ENCODE results near the gene APPBP2. TPM values are rescaled to one million over a fixed set of nuclear protein-coding genes. Genes with fewer than 3 reads are reported as not detected.

APPBP2 gene
- total RNA-seq, 1 donor from 2014 or later, result 8.6 TPM

DNA sequence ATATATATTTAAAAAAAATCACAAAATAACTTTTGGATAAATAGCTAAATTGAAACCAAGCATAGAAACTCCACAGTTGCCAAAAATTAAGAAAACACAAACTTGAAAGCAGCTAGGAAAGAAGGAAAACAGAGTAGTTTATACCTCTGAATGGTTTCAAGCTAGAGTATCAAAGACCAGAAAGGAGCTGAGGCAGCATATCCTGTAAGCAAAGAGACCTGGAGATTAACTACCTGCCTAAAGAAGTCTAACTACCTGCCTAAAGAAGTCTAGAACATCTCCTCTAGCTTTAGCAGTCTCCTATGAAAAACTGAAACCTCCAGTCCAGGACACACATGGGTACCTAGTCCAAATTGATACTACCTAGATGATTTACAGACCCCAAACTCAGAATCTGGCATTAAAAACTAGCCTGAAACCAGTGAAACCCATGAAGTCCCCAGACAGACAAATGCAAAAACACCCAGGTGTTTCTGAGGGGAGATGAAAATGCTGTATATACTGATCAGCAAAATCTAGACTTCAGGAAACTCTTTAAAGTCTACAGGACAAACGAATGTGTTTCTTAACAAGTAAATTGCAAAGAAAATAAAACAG lies 17.6 kb downstream of the APPBP2 start:
- peaks cover 0 to 23% of the 10 kb centered on the region in 2 donors for H3K36me3 ChIP-seq
- H3K9me3 ChIP-seq, result no peaks in the 10 kb centered on the region
- no peak for DNase-seq (ENCODE audit: low spot score in 2 of 2)
- TF ChIP-seq, protein P1, sequence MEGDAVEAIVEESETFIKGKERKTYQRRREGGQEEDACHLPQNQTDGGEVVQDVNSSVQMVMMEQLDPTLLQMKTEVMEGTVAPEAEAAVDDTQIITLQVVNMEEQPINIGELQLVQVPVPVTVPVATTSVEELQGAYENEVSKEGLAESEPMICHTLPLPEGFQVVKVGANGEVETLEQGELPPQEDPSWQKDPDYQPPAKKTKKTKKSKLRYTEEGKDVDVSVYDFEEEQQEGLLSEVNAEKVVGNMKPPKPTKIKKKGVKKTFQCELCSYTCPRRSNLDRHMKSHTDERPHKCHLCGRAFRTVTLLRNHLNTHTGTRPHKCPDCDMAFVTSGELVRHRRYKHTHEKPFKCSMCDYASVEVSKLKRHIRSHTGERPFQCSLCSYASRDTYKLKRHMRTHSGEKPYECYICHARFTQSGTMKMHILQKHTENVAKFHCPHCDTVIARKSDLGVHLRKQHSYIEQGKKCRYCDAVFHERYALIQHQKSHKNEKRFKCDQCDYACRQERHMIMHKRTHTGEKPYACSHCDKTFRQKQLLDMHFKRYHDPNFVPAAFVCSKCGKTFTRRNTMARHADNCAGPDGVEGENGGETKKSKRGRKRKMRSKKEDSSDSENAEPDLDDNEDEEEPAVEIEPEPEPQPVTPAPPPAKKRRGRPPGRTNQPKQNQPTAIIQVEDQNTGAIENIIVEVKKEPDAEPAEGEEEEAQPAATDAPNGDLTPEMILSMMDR (IDR thresholded peaks at IDR 0.05), result no peak
- H3K27ac ChIP-seq, result no peak overlapping the region
- H3K4me3 ChIP-seq, result no peak overlapping the region
- H3K4me1 ChIP-seq, result peaks cover 4 to 24% of the 10 kb centered on the region in 2 donors
- no peaks in the 10 kb centered on the region for H3K27me3 ChIP-seq
- intact Hi-C loops (cut with DNase I), result no loop called here

DNA sequence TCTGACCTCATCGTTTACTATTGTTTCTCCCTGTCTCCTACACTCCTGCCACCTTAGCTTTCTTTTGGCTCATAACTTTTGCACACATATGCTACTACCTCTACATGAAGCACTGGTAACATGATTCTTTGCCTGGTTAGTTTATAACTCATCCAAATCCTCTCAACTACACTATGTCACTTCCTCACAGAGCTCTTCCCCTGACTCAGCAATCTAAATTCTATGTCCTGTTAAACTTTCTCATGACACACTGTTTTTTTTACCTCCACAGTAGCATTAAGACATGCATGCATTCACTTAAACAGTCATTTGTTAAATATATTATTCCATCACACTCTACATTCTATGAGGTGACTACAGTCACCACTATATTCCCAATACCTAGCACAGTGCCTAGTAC lies 19.7 kb downstream of the APPBP2 start:
- Histone ChIP-seq H3K27me3 (no peaks in the 10 kb centered on the region), H3K4me1 (peaks cover 4 to 24% of the 10 kb centered on the region in 2 donors), H3K27ac (no peak overlapping the region), H3K9me3 (no peaks in the 10 kb centered on the region), H3K36me3 (peaks cover 0 to 14% of the 10 kb centered on the region in 2 donors), H3K4me3 (no peak overlapping the region)
- intact Hi-C loops (cut with DNase I), result no loop called here
- DNase-seq (ENCODE audit: low spot score in 2 of 2), result no peak
- TF ChIP-seq, protein P1 (IDR thresholded peaks at IDR 0.05), result no peak

DNA sequence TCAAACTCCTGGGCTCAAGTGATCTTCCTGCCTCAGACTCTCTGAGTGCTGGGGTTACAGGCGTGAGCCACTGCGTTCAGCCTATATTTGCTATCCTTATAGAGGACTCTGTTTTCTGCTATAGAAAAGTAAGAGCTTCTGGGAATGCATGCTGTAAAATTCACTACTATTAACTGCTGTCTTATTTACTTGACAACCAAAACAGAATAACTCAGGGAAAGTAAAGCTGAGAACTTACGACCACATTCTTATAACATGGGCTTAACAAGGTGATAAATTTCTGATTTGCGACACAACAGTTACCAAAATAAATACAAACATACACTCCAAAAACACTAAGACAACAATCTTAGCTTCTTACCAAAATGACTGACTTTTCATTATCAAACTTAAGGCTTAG lies 23.9 kb downstream of the APPBP2 start:
- intact Hi-C loops (cut with DNase I), result no loop called here
- peaks cover 11 to 34% of the 10 kb centered on the region in 2 donors for H3K36me3 ChIP-seq
- H3K4me1 ChIP-seq, result peaks cover 0 to 13% of the 10 kb centered on the region in 2 donors
- H3K9me3 ChIP-seq, result no peaks in the 10 kb centered on the region
- no peaks in the 10 kb centered on the region for H3K27me3 ChIP-seq
- TF ChIP-seq, protein P1 (IDR thresholded peaks at IDR 0.05), result no peak
- H3K27ac ChIP-seq, result no peak overlapping the region
- no peak overlapping the region for H3K4me3 ChIP-seq
- DNase-seq (ENCODE audit: low spot score in 2 of 2), result no peak

DNA sequence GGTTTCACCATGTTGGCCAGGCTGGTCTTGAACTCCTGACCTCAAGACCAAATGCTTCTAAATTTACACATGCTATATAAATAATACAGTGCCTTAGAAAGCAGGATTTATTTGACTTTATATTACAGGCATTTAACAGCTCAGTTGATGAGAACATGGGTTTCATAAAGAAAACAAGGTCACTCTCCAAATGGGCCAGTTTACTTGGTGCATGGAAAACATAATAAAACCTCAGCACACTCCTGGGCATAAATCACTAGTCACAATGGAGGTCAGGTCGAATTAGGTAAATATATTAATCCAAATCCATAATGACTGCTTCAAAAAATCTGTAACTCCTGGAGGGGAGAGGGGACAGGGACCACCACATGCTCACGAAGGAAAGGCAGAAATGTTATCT lies 24.5 kb downstream of the APPBP2 start:
- peaks cover 13 to 40% of the 10 kb centered on the region in 2 donors for H3K36me3 ChIP-seq
- intact Hi-C loops (cut with DNase I), result no loop called here
- DNase-seq (ENCODE audit: low spot score in 2 of 2), result no peak
- TF ChIP-seq, protein P1 (IDR thresholded peaks at IDR 0.05), result no peak
- H3K27ac ChIP-seq, result no peak overlapping the region
- no peaks in the 10 kb centered on the region for H3K27me3 ChIP-seq
- H3K9me3 ChIP-seq, result no peaks in the 10 kb centered on the region
- H3K4me1 ChIP-seq, result peaks cover 0 to 8% of the 10 kb centered on the region in 2 donors
- no peak overlapping the region for H3K4me3 ChIP-seq

DNA sequence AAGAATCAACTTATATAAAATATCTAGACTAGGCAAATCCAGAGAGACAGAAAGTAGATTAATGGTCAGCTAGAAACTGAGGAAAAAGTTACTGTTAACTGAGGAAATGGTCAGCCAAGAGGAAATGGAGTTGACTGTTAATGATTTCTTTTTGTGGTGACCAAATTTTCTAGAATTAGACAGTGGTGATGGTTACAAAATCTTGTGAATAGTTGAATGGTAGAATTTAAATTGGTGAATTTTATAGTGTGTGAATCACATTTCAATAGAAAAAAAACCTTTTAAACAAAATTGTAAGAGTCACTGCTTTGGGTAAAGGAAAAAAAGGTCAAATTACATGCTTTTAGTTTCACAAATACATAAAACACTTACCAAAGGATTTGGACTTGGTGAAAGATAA lies 30.0 kb downstream of the APPBP2 start:
- no peak overlapping the region for H3K27ac ChIP-seq
- H3K4me1 ChIP-seq, result no peaks in the 10 kb centered on the region
- H3K9me3 ChIP-seq, result no peaks in the 10 kb centered on the region
- no peaks in the 10 kb centered on the region for H3K27me3 ChIP-seq
- TF ChIP-seq, protein P1 (IDR thresholded peaks at IDR 0.05), result no peak
- DNase-seq (ENCODE audit: low spot score in 2 of 2), result no peak
- H3K36me3 ChIP-seq, result peaks cover 42 to 77% of the 10 kb centered on the region in 2 donors
- H3K4me3 ChIP-seq, result no peak overlapping the region
- intact Hi-C loops (cut with DNase I), result no loop called here

DNA sequence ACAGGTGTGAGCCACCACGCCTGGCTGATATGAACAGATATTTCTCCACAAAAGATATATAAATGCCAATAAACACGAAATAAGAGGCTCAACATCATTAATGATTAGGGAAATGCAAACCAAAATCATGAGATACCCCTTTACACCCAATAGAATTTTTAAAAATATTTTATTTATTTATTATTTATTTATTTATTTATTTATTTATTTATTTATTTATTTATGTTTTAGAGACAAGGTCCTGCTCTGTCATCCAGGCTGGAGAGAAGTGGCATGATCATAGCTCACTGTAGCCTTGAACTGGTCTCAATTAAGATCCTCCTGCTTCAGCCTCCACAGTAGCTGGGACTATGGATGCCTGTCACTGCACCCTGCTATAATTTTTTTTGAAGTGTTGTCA lies 30.8 kb downstream of the APPBP2 start:
- TF ChIP-seq, protein P1 (IDR thresholded peaks at IDR 0.05), result no peak
- DNase-seq (ENCODE audit: low spot score in 2 of 2), result no peak
- Histone ChIP-seq H3K4me3 (no peak overlapping the region), H3K4me1 (no peaks in the 10 kb centered on the region), H3K9me3 (no peaks in the 10 kb centered on the region), H3K36me3 (peaks cover 48 to 83% of the 10 kb centered on the region in 2 donors), H3K27ac (no peak overlapping the region), H3K27me3 (no peaks in the 10 kb centered on the region)
- intact Hi-C loops (cut with DNase I), result no loop called here
